ENCODE data around the gene CCNE1.

Gene CCNE1

GRCh38 chr19:29843180-29844051, 31.6 kb downstream of the CCNE1 start:
- no peak for DNase-seq (ENCODE audit: low read depth in 2 of 2)

- DNase-seq (ENCODE audit: low read depth in 2 of 2): peak; percentile 74 to 76
These were observed 33.2 kb downstream of the CCNE1 start for GRCh38 chr19:29844891-29845573.

GRCh38 chr19:29845574-29846176, 33.9 kb downstream of the CCNE1 start:
- no peak for DNase-seq (ENCODE audit: low read depth in 2 of 2)

GRCh38 chr19:29849208-29849607, 37.4 kb downstream of the CCNE1 start:
- DNase-seq (ENCODE audit: low read depth in 2 of 2): no peak

- no peak for DNase-seq (ENCODE audit: low read depth in 2 of 2)
These were observed 38.7 kb downstream of the CCNE1 start for GRCh38 chr19:29850482-29850881.

GRCh38 chr19:29851769-29852521, 40.2 kb downstream of the CCNE1 start:
- DNase-seq (ENCODE audit: low read depth in 2 of 2): no peak

- no peak for DNase-seq (ENCODE audit: low read depth in 2 of 2)
These were observed 42.2 kb downstream of the CCNE1 start for GRCh38 chr19:29854033-29854432.

GRCh38 chr19:29855087-29855486, 43.3 kb downstream of the CCNE1 start:
- no peak for DNase-seq (ENCODE audit: low read depth in 2 of 2)

- DNase-seq (ENCODE audit: low read depth in 2 of 2): no peak
These were observed 44.1 kb downstream of the CCNE1 start for GRCh38 chr19:29855741-29856500.

- no peak for DNase-seq (ENCODE audit: low read depth in 2 of 2)
These were observed 46.3 kb downstream of the CCNE1 start for GRCh38 chr19:29858000-29858596.

- DNase-seq (ENCODE audit: low read depth in 2 of 2): no peak
These were observed 46.8 kb downstream of the CCNE1 start for GRCh38 chr19:29858621-29859020.

- no peak for DNase-seq (ENCODE audit: low read depth in 2 of 2)
These were observed 48.7 kb downstream of the CCNE1 start for GRCh38 chr19:29860492-29860891.

GRCh38 chr19:29861574-29861973, 49.8 kb downstream of the CCNE1 start:
- DNase-seq (ENCODE audit: low read depth in 2 of 2): no peak

GRCh38 chr19:29866011-29866410, 54.2 kb downstream of the CCNE1 start:
- DNase-seq (ENCODE audit: low read depth in 2 of 2): no peak

- no peak for DNase-seq (ENCODE audit: low read depth in 2 of 2)
These were observed 56.2 kb downstream of the CCNE1 start for GRCh38 chr19:29867984-29868383.

- no peak for DNase-seq (ENCODE audit: low read depth in 2 of 2)
These were observed 59.4 kb downstream of the CCNE1 start for GRCh38 chr19:29871143-29871542.

- no peak for DNase-seq (ENCODE audit: low read depth in 2 of 2)
These were observed 60.5 kb downstream of the CCNE1 start for GRCh38 chr19:29872224-29872731.

GRCh38 chr19:29873024-29873800, 61.4 kb downstream of the CCNE1 start:
- no peak for DNase-seq (ENCODE audit: low read depth in 2 of 2)

All from fibroblast of skin of left biceps (primary cell).